HepG2 (cell line): ENCODE data around the gene DNAI2.

Experiments
- ARID2 ChIP-seq: sonication (generic); formaldehyde crosslinking; IDR thresholded peaks from 2 replicates; pipeline ENCODE4 v1.8.1; 2022; ENCODE audit warnings: mild to moderate bottlenecking, missing genetic modification reagents, borderline replicate concordance
- ASH2L ChIP-seq: fragments of 300-600, 200-600 bp; sonication (generic); IDR thresholded peaks from 2 replicates; pipeline ENCODE4 v1.7.0; 2017; ENCODE audit warnings: low read depth, mild to moderate bottlenecking, moderate library complexity, mixed read lengths, low read length; ENCODE audit not compliant: insufficient read length
- GFI1 ChIP-seq: sonication (generic); formaldehyde crosslinking; IDR thresholded peaks from 2 replicates; pipeline ENCODE4 v1.5.0; 2020; ENCODE audit warnings: missing genetic modification reagents, mild to moderate bottlenecking, borderline replicate concordance
- ZFY ChIP-seq: sonication (generic); formaldehyde crosslinking; IDR thresholded peaks from 2 replicates; pipeline ENCODE4 v1.4.0; 2020; ENCODE audit warnings: missing genetic modification reagents
- ZNF713 ChIP-seq: sonication (generic); formaldehyde crosslinking; IDR thresholded peaks from 2 replicates; pipeline ENCODE4 v1.4.0; 2020; ENCODE audit warnings: mild to moderate bottlenecking, missing genetic modification reagents
- ZSCAN25 ChIP-seq: sonication (generic); formaldehyde crosslinking; IDR thresholded peaks from 2 replicates; pipeline ENCODE4 v1.8.0; 2022; ENCODE audit warnings: mild to moderate bottlenecking, missing genetic modification reagents

DNA sequence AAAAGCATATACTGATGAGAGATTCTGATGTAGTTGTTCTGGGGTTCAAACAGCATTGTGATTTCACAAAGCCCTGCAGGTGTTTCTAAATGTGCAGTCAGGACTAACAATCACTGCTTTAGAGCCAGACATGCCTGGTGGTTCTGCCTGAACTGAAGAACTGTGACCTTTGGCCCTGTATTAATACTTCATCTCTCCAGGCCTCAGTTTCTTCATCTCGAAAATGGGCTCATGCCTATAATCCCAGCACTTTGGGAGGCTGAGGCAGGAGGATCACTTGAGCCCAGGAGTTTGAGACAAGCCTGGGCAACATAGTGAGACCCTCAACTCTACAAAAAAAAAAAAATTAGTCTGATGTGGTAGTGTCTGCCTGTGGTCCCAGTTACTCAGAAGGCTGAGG, 3.9 kb downstream of the DNAI2 start:
- TF ChIP-seq ARID2 (CRISPR knock-in tag) = no peak
- no peak for TF ChIP-seq GFI1
- TF ChIP-seq ZSCAN25 (CRISPR knock-in tag) = no peak
- no peak for TF ChIP-seq ZFY
- no peak for TF ChIP-seq ASH2L
- no peak for TF ChIP-seq ZNF713 (CRISPR knock-in tag)
